ENCODE measurements around the gene CDH8. TPM values are rescaled to one million over a fixed set of nuclear protein-coding genes. Genes with fewer than 3 reads are reported as not detected.

Gene CDH8
- total and polyA plus RNA-seq, 8 donors, result 0.05 to 0.20 (median 0.15) TPM; not detected in 4

DNA sequence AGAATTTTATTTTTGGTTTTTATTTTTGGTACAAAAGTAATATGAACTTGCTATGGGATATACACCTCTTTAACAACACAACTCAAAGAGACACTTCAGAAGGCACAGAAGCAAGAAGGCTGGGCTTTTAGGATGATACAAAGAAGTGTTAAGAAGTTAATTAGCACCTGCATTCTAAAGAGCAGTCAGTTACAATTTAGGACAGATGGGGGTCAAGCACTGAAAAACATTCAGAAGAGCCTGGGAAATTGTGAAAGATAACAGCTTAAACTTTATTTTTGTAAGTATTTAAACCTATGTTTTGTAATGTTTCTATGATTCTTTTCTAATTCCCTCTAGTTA, 163.5 kb downstream of the CDH8 start:
- no peaks in the 10 kb centered on the region for H3K4me1 ChIP-seq
- FAIRE-seq, result no peak
- intact Hi-C loops (cut with DNase I), result no loop called here
- H3K27ac ChIP-seq, result no peak overlapping the region
- H3K27me3 ChIP-seq, result no peaks in the 10 kb centered on the region
- ATAC-seq, result no peak
- H3K9me3 ChIP-seq, result no peaks in the 10 kb centered on the region
- TF ChIP-seq, protein P1, sequence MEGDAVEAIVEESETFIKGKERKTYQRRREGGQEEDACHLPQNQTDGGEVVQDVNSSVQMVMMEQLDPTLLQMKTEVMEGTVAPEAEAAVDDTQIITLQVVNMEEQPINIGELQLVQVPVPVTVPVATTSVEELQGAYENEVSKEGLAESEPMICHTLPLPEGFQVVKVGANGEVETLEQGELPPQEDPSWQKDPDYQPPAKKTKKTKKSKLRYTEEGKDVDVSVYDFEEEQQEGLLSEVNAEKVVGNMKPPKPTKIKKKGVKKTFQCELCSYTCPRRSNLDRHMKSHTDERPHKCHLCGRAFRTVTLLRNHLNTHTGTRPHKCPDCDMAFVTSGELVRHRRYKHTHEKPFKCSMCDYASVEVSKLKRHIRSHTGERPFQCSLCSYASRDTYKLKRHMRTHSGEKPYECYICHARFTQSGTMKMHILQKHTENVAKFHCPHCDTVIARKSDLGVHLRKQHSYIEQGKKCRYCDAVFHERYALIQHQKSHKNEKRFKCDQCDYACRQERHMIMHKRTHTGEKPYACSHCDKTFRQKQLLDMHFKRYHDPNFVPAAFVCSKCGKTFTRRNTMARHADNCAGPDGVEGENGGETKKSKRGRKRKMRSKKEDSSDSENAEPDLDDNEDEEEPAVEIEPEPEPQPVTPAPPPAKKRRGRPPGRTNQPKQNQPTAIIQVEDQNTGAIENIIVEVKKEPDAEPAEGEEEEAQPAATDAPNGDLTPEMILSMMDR (IDR thresholded peaks at IDR 0.05), result no peak
- H3K4me3 ChIP-seq, result no peak overlapping the region
- no peak for DNase-seq
- no peaks in the 10 kb centered on the region for H3K36me3 ChIP-seq

DNA sequence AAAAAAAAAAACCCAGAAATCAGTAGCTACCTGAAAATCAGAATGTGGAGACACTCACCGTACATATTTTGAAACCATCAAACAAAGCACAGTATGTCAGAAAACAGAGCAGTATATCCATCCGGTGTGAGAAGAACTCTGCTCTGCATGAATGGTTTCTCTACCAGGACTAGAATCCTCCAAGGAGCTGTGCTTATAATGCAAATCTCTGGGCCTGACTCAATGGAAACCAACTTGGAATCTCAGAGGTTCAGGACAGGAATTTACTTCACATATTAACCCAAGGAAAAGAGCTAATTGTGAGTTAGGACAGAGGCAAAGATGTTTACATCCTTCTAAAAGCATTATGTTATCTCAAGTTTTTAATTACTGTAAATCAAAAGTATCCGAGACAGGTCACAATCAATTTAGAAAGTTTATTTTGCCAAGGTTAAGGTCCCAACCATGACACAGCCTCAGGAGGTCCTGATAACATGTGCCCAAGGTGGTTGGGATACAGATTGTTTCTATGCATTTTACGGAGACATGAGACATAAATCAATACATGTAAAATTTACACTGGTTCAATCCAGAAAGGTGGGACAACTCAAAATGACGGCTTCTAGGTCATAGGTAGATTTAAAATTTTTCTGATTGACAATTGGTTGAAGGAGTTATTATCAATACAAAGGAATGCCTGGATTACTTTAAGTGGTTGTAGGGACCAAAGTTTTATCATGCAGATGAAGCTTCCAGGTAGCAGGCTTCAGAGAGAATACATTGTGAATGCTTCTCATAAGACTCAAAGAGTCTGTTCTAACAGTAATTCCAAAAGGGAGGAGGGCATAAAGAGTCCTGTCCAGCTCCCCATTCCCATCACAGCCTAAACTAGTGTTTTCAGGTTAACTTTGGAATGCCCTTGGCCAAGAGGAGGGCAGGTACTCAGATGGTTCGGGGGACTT, 164.1 kb downstream of the CDH8 start:
- WGBS, 2 donors, result 43 to 57% methylated on average over 6 of the region's 6 CpGs

DNA sequence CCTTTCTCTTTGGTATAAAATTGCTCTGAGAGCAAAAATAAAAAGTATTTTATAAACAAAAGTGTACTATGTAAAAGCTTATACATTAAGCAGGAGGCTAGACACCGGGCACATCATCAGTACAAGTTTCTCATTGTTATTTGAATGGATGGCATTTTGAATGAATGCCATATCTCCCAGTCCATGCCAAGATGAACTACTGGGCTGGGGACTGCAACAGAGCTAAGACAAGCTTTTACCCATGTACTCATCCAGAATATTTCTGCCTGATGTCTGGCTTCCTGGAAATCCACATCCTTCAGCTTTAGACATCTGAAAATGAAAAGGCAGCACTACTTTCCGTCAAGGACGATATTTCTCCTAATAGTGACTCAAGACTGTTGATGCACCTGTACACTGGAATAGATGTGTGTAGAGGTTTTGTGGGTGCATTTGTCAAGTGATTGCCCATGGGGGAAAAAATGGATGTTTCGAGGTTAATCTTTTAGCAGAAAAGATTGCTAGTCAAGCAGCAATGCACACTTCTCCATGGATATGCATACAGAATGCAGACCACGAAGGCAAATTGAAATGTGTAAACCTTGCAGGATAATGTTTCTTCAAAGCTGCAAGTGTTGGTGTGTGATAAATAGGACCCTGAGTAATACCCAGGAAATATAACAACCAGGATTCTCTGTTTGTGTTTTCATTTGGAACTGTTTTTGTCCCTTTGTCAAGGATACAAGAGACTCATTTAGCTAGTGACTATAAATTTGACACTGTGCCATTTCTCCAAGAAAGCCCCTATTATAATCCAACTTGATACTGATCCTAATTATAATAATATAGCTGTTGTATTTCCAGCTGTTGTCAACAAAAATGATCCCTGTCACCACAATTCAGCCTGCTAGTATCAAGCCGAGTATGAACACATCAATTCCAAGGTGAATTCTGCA, 173.8 kb downstream of the CDH8 start:
- FAIRE-seq, result no peak
- ATAC-seq, result no peak
- Histone ChIP-seq H3K36me3 (no peaks in the 10 kb centered on the region), H3K27me3 (no peaks in the 10 kb centered on the region), H3K4me1 (no peaks in the 10 kb centered on the region), H3K27ac (no peak overlapping the region), H3K4me3 (no peak overlapping the region), H3K9me3 (no peaks in the 10 kb centered on the region)
- TF ChIP-seq, protein P1 (IDR thresholded peaks at IDR 0.05), result no peak
- intact Hi-C loops (cut with DNase I), result no loop called here
- DNase-seq, result no peak
- WGBS, 2 donors, result 53 to 67% methylated on average over 6 of the region's 6 CpGs

More for the DNA sequence above, 164.1 kb downstream of the CDH8 start:
- Histone ChIP-seq H3K27me3 (no peaks in the 10 kb centered on the region), H3K9me3 (no peaks in the 10 kb centered on the region), H3K4me3 (no peak overlapping the region), H3K36me3 (no peaks in the 10 kb centered on the region), H3K27ac (no peak overlapping the region), H3K4me1 (no peaks in the 10 kb centered on the region)
- TF ChIP-seq, protein P1 (IDR thresholded peaks at IDR 0.05), result no peak
- DNase-seq, result no peak
- intact Hi-C loops (cut with DNase I), result no loop called here
- ATAC-seq, result no peak
- no peak for FAIRE-seq

DNA sequence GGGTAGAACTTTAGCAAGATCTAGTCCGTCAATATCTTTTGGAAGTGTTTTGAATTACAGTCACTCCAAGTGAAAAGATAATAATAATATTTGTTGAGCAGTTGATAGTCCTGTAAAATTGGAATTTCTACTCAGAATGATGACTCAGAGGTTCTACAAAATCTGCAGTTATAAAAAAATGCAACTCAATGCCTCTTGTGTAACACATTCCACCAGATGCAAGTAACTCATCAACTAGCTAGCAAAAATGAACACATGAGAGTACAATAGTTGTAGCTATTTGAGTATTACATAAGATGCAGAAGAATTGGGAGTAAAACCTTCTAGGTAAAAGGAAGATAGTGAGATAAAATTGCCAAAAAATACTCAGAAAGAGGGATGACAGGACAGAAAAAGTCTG, 177.2 kb downstream of the CDH8 start:
- Histone ChIP-seq H3K4me1 (no peaks in the 10 kb centered on the region), H3K4me3 (no peak overlapping the region), H3K27ac (no peak overlapping the region), H3K36me3 (no peaks in the 10 kb centered on the region), H3K27me3 (no peaks in the 10 kb centered on the region), H3K9me3 (no peaks in the 10 kb centered on the region)
- FAIRE-seq (no peak), ATAC-seq (no peak), DNase-seq (no peak)
- intact Hi-C loops (cut with DNase I), result no loop called here
- 73 to 76% methylated on average over 1 of the region's 1 CpG for WGBS, 2 donors
- TF ChIP-seq, protein P1 (IDR thresholded peaks at IDR 0.05), result no peak

All from pancreas (tissue), 10 donors.